HL-60 (cell line): ENCODE measurements around the gene IQCH.
"Not testable (repeated sequence)": the region's sequence is repeated elsewhere in the genome, so short reads cannot be mapped to it uniquely, and the experiment has no call there.

Experiments
- DNase-seq, 2 experiments: peaks; one replicate each; pipeline ENCODE4 v3.0.0-alpha.2; 2010 to 2020; ENCODE audit warnings: low read depth in 1 of 2, low spot score in 1 of 2
- H3K27ac ChIP-seq: fragments of 250-450 bp; sonication (Bioruptor Pico); replicated peaks from 2 replicates; pipeline ENCODE4 v1.5.1; 2020; ENCODE audit warnings: mild to moderate bottlenecking, moderate library complexity
- H3K27me3 ChIP-seq: fragments of 250-450 bp; sonication (Bioruptor Pico); 2 replicates; pipeline ENCODE4 v1.5.1; 2021; ENCODE audit warnings: mild to moderate bottlenecking, moderate library complexity; ENCODE audit not compliant: insufficient read depth, poor library complexity, severe bottlenecking
- H3K4me3 ChIP-seq: replicated peaks from 2 replicates; pipeline ENCODE4 v1.5.1; 2011; ENCODE audit warnings: mild to moderate bottlenecking, control low read depth, low read length; ENCODE audit not compliant: insufficient read depth
- CTCF ChIP-seq: IDR thresholded peaks from one replicate; pipeline ENCODE4 v1.5.1; 2011; ENCODE audit warnings: low read length, control low read depth, inconsistent platforms; ENCODE audit not compliant: insufficient read depth
- GABPA ChIP-seq: IDR thresholded peaks from 2 replicates; pipeline ENCODE4 v1.6.1; 2012; ENCODE audit warnings: low read depth
- POLR2AphosphoS5 ChIP-seq: IDR thresholded peaks from 2 replicates; pipeline ENCODE4 v1.6.1; 2012; ENCODE audit warnings: low read depth
- SPI1 ChIP-seq: IDR thresholded peaks from 2 replicates; pipeline ENCODE4 v1.6.1; 2012; ENCODE audit warnings: low read depth, mild to moderate bottlenecking, borderline replicate concordance
- TF ChIP-seq, protein P1 (sequence below): IDR thresholded peaks from 2 replicates; pipeline ENCODE4 v1.6.1; 2012; ENCODE audit warnings: low read depth; ENCODE audit not compliant: insufficient replicate concordance

Gene IQCH

DNA sequence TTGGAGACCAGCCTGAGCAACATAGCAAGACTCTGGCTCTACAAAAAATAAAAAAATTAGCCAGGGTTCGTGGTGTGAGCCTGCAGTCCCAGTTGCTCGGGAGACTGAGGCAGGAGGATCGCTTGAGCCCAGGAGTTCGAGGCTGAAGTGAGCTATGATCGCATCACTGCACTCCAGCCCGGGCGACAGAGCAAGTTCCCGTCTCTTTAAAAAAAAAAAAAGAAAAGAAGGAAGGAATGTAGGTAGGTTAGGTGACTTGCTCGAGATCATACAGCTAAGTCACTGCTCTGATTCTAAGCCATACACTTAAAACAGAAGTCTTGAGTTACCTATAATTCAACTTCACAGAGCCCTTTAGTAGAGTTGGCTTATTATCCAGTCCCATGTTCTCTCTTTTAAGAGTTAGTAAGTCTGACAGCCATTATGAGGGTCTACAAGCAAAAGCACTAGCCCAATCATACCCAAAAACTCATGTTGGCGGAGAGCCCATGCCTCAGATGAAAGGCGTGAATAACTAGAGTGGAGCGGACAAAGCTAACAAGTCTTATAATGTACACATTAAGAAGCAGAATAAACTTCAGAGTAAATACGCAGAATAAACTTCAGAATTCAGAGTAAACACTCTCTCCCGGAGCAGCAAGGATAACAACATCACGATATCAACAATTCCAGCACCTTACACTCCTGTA lies 893 bp upstream of the IQCH start:
- no peak for TF ChIP-seq GABPA
- TF ChIP-seq, protein P1, sequence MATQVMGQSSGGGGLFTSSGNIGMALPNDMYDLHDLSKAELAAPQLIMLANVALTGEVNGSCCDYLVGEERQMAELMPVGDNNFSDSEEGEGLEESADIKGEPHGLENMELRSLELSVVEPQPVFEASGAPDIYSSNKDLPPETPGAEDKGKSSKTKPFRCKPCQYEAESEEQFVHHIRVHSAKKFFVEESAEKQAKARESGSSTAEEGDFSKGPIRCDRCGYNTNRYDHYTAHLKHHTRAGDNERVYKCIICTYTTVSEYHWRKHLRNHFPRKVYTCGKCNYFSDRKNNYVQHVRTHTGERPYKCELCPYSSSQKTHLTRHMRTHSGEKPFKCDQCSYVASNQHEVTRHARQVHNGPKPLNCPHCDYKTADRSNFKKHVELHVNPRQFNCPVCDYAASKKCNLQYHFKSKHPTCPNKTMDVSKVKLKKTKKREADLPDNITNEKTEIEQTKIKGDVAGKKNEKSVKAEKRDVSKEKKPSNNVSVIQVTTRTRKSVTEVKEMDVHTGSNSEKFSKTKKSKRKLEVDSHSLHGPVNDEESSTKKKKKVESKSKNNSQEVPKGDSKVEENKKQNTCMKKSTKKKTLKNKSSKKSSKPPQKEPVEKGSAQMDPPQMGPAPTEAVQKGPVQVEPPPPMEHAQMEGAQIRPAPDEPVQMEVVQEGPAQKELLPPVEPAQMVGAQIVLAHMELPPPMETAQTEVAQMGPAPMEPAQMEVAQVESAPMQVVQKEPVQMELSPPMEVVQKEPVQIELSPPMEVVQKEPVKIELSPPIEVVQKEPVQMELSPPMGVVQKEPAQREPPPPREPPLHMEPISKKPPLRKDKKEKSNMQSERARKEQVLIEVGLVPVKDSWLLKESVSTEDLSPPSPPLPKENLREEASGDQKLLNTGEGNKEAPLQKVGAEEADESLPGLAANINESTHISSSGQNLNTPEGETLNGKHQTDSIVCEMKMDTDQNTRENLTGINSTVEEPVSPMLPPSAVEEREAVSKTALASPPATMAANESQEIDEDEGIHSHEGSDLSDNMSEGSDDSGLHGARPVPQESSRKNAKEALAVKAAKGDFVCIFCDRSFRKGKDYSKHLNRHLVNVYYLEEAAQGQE = no peak
- no peaks in the 10 kb centered on the region for H3K27me3 ChIP-seq
- peak overlapping the region; percentile 91 for H3K27ac ChIP-seq
- H3K4me3 ChIP-seq = peak overlapping the region; percentile 70
- no peak for DNase-seq

DNA sequence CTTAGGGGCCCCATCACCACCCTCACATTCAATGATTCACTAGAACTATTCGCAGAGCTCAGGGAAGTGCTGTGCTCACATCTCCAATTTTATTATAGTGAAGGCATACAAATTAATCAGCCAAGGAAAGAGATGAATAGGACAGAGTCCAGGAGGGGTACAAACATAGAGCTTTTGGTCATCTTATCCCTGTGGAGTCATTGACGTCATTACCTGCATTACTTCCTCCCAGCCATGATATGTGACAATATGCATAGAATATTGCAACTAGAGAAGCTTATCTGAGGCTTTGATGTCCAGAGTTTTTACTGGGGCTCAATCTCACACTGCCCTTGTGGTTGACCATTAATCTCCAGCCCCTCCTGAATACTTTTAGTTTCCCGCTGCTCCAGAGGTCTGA lies 1.5 kb downstream of the IQCH start:
- DNase-seq = no peak
- TF ChIP-seq CTCF (no peak), POLR2AphosphoS5 (no peak), GABPA (no peak), SPI1 (no peak)
- TF ChIP-seq, protein P1 = no peak
- Histone ChIP-seq H3K27ac (no peak overlapping the region), H3K27me3 (no peaks in the 10 kb centered on the region), H3K4me3 (no peak overlapping the region)

DNA sequence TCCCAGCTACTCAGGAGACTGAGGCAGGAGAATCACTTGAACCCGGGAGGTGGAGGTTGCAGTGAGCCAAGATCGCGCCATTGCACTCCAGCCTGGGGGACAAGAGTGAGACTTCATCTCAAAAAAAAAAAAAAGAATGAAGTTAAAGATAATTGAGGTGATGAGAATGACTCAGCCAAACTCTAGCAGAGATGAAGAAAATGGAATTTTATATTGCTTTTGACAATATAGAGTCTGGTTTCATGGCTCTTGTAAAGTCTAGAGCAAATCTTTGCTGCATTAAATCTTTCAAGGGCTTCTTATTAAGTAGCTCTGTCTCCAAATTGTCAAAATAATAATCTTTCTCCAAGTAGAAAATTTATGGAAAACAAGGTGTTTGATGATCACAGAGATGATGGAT lies 3.8 kb downstream of the IQCH start:
- not testable (repeated sequence) for DNase-seq, H3K27me3 ChIP-seq, H3K4me3 ChIP-seq, H3K27ac ChIP-seq

DNA sequence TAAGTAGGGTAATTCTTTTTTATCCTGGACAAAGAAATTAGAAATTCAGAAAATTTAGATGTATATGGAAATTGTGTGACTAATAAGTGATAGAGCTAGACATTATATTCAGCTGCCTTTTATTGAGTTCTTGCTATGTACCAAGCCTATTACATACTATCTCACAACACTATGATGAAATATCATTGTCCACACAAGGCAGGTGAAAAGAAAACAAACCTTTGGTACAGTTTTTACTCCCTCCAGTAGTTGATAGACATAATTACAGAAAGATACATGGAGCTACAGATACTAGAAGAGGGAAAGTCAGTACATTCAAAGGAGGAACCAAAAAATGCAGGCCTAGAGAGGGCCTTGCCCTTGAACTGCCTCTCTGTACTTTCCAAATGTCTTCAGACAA lies 4.8 kb downstream of the IQCH start:
- Histone ChIP-seq H3K27ac (no peak overlapping the region), H3K27me3 (no peaks in the 10 kb centered on the region), H3K4me3 (no peak overlapping the region)
- no peak for DNase-seq
- TF ChIP-seq SPI1 = no peak
- TF ChIP-seq CTCF = no peak
- TF ChIP-seq GABPA = no peak
- TF ChIP-seq POLR2AphosphoS5 = no peak
- TF ChIP-seq, protein P1 = no peak
